ENCODE results near the gene NLRP9. TPM values are rescaled to one million over a fixed set of nuclear protein-coding genes. Genes with fewer than 3 reads are reported as not detected.

NLRP9 gene
- total RNA-seq, 1 experiment from 2014 or later: not detected

DNA sequence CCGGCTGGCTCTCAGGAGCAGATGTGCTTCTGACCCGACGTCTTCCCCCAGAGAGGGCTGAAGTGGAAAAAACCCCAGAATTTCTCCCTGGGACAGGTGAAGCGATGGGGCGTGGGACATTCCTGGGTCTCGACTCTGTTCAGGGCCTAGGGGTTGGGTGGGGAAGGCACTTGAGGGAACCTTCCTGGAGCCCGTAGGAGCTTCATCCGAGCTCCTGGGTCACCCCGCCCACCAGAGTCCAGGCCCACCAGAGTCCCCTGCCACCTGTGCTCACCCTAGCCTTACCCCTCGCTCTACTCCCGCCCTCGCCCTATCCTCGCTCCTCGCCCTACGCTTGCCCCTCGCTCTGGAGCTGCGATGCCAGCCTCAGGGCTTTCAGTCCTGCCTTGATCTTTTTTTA is 39.9 kb downstream of the NLRP9 start:
- Histone ChIP-seq H3K9me2 (ENCODE audit: insufficient read depth) (no peaks in the 10 kb centered on the region), H3K27ac (no peak overlapping the region), H2AFZ (no peak overlapping the region), H3K36me3 (ENCODE audit: low read depth) (peaks cover 12% of the 10 kb centered on the region; the same call in 1 of the 2 replicates), H3K4me2 (no peak overlapping the region), H4K20me1 (ENCODE audit: insufficient read depth) (0 out of 2 replicates have a peak, but pooled peaks cover 3% of the 10 kb centered on the region), H3K27me3 (ENCODE audit: insufficient read depth, low read depth) (no peaks in the 10 kb centered on the region), H3K4me1 (replicated peaks; ENCODE audit: insufficient read depth) (no peaks in the 10 kb centered on the region), H3K4me3 (no peak overlapping the region), H3F3A (ENCODE audit: insufficient read depth, low read depth) (no peaks in the 10 kb centered on the region), H3K79me2 (ENCODE audit: low read depth) (no peaks in the 10 kb centered on the region), H3K9me3 (ENCODE audit: insufficient read depth, low read depth) (no peaks in the 10 kb centered on the region)
- CTCF ChIA-PET: no interaction called here
- BruUV-seq (replicated peaks): no TSS peak
- no peak for DNase-seq
- POLR2A ChIA-PET (ENCODE audit: unreplicated experiment): interaction anchor here (0.5 kb wide), 1 partner anchor 572 kb away, joined by 4 read pairs; no protein-coding TSS in a partner anchor
- intact Hi-C loops (cut with micrococcal nuclease; ENCODE audit: unreplicated experiment): no loop called here
- no peak for TF ChIP-seq CTCF (conservative IDR thresholded peaks at IDR 0.05)
- no peak for TF ChIP-seq EZH2 (IDR thresholded peaks at IDR 0.05; ENCODE audit: low read depth)

DNA sequence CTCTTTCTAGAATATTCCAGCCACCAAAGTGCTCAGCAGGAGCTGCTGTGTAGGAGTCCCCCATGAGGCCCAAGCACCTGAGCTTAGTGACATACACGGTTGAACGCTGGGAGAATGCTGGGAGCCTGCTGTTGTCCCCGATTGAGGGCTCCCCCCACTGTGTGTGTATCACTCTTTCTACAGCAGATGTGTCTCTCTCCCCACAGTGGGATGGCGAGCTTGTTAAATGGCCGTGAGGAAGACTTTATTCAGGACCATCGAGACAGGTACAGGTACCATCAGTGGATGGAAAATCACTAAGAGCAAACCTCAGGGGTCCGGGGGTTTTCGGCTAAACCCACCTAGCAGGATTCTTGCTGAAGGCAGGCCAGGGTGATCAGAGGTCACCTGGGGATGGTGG is 40.5 kb downstream of the NLRP9 start:
- BruUV-seq (replicated peaks): no TSS peak
- H3K9me2 ChIP-seq (ENCODE audit: insufficient read depth): no peaks in the 10 kb centered on the region
- POLR2A ChIA-PET (ENCODE audit: unreplicated experiment): interaction anchor here (0.6 kb wide), 1 partner anchor 95 kb away, joined by 8 read pairs; no protein-coding TSS in a partner anchor
- no peak for DNase-seq
- no peaks in the 10 kb centered on the region for H3K9me3 ChIP-seq (ENCODE audit: insufficient read depth, low read depth)
- H3K4me2 ChIP-seq: no peak overlapping the region
- CTCF ChIA-PET: no interaction called here
- H2AFZ ChIP-seq: no peak overlapping the region
- H3K36me3 ChIP-seq (ENCODE audit: low read depth): peaks cover 12% of the 10 kb centered on the region; the same call in 1 of the 2 replicates
- no peak overlapping the region for H3K4me3 ChIP-seq
- H3K27me3 ChIP-seq (ENCODE audit: insufficient read depth, low read depth): no peaks in the 10 kb centered on the region
- intact Hi-C loops (cut with micrococcal nuclease; ENCODE audit: unreplicated experiment): no loop called here
- no peaks in the 10 kb centered on the region for H3F3A ChIP-seq (ENCODE audit: insufficient read depth, low read depth)
- TF ChIP-seq CTCF (conservative IDR thresholded peaks at IDR 0.05): no peak
- no peak for TF ChIP-seq EZH2 (IDR thresholded peaks at IDR 0.05; ENCODE audit: low read depth)
- no peaks in the 10 kb centered on the region for H3K4me1 ChIP-seq (replicated peaks; ENCODE audit: insufficient read depth)
- H3K79me2 ChIP-seq (ENCODE audit: low read depth): no peaks in the 10 kb centered on the region
- H3K27ac ChIP-seq: no peak overlapping the region
- peaks cover 3% of the 10 kb centered on the region; the same call in 1 of the 2 replicates for H4K20me1 ChIP-seq (ENCODE audit: insufficient read depth)

DNA sequence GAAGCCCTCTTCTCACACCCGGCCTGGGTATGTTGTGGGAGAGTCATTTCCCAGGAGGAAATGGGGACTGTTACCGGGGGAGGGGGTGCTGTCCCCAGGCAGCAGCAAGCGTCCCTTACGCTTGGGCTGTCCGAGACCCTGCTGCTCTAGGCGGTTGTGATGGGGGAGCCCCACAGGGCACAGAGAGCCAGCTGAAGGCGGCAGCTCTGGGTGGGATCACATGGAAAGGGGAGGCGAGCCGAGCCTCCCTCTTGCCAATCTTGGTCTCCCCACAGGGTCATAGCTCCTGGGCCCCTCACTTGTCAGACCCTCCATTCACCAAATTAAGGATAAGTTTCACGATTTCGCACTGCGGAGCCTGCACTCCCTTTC is 41.1 kb downstream of the NLRP9 start:
- Histone ChIP-seq H3K9me2 (ENCODE audit: insufficient read depth) (no peaks in the 10 kb centered on the region), H4K20me1 (ENCODE audit: insufficient read depth) (peaks cover 3% of the 10 kb centered on the region; the same call in 1 of the 2 replicates), H3K27me3 (ENCODE audit: insufficient read depth, low read depth) (no peaks in the 10 kb centered on the region), H3F3A (ENCODE audit: insufficient read depth, low read depth) (no peaks in the 10 kb centered on the region), H3K36me3 (ENCODE audit: low read depth) (peaks cover 12% of the 10 kb centered on the region; the same call in 1 of the 2 replicates), H3K9me3 (ENCODE audit: insufficient read depth, low read depth) (no peaks in the 10 kb centered on the region), H3K4me1 (replicated peaks; ENCODE audit: insufficient read depth) (no peaks in the 10 kb centered on the region), H3K79me2 (ENCODE audit: low read depth) (no peaks in the 10 kb centered on the region), H2AFZ (no peak overlapping the region), H3K27ac (no peak overlapping the region), H3K4me3 (no peak overlapping the region), H3K4me2 (no peak overlapping the region)
- TF ChIP-seq EZH2 (IDR thresholded peaks at IDR 0.05; ENCODE audit: low read depth) (no peak), CTCF (conservative IDR thresholded peaks at IDR 0.05) (no peak)
- BruUV-seq (replicated peaks): no TSS peak
- no peak for DNase-seq
- CTCF ChIA-PET: no interaction called here
- POLR2A ChIA-PET (ENCODE audit: unreplicated experiment): no interaction called here
- intact Hi-C loops (cut with micrococcal nuclease; ENCODE audit: unreplicated experiment): no loop called here

Measured in PC-9 (cell line).